ENCODE measurements around the gene SPCS1. TPM values are rescaled to one million over a fixed set of nuclear protein-coding genes. Genes with fewer than 3 reads are reported as not detected.

SPCS1 gene
- polyA plus RNA-seq, 1 donor (not counting 4 experiments of a cell fraction or from before 2014, with no cell fraction given) = 140 TPM

DNA sequence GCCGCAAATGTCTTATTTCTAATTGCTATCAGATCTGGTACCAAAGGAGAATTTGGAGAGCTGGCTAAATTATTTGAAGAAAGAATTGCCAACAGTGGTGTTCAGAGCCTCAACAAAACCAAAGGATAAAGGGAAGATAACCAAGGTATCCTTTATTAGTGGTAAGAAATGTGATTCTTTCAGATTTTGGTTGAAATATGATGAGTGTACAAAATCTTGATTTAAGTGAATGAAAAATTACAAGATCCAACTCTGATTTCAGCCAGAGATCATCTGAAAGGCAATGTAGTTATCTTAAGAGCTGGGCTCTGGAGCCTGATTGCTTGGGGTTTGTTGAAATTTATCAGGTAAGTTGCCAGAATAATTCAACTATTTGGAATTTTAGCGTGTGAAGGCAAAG is 15.3 kb upstream of the SPCS1 start:
- H3K4me1 ChIP-seq (ENCODE audit: control insufficient read depth, extremely low read depth, insufficient read depth, low read length) = peaks cover 10% of the 10 kb centered on the region
- H3K4me3 ChIP-seq (ENCODE audit: control insufficient read depth in 2 of 3, extremely low read depth in 1 of 3, insufficient read depth in 2 of 3, low read depth in 1 of 3, low read length in 3 of 3) = no peak overlapping the region
- H2AFZ ChIP-seq (ENCODE audit: control insufficient read depth, low read length) = no peak overlapping the region
- no peak overlapping the region for H3K27ac ChIP-seq (ENCODE audit: control insufficient read depth, insufficient read depth, low read length)
- no peak overlapping the region for H3K9ac ChIP-seq (ENCODE audit: control insufficient read depth, extremely low read depth, insufficient read depth, low read length)
- TF ChIP-seq, protein P1, sequence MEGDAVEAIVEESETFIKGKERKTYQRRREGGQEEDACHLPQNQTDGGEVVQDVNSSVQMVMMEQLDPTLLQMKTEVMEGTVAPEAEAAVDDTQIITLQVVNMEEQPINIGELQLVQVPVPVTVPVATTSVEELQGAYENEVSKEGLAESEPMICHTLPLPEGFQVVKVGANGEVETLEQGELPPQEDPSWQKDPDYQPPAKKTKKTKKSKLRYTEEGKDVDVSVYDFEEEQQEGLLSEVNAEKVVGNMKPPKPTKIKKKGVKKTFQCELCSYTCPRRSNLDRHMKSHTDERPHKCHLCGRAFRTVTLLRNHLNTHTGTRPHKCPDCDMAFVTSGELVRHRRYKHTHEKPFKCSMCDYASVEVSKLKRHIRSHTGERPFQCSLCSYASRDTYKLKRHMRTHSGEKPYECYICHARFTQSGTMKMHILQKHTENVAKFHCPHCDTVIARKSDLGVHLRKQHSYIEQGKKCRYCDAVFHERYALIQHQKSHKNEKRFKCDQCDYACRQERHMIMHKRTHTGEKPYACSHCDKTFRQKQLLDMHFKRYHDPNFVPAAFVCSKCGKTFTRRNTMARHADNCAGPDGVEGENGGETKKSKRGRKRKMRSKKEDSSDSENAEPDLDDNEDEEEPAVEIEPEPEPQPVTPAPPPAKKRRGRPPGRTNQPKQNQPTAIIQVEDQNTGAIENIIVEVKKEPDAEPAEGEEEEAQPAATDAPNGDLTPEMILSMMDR (optimal IDR thresholded peaks at IDR 0.05 in 1 of 3, IDR thresholded peaks at IDR 0.05 in 1 of 3, conservative IDR thresholded peaks at IDR 0.05 in 1 of 3; ENCODE audit: extremely low read depth in 1 of 3, insufficient read depth in 2 of 3, low read length in 3 of 3) = no peak
- DNase-seq (ENCODE audit: low read depth, low spot score) = no peak
- FAIRE-seq = no peak
- H3K9me1 ChIP-seq (ENCODE audit: control insufficient read depth, extremely low read depth, insufficient read depth, low read length) = no peaks in the 10 kb centered on the region
- peaks cover 47 to 68% of the 10 kb centered on the region in 2 experiments for H3K36me3 ChIP-seq (ENCODE audit: control insufficient read depth in 2 of 2, extremely low read depth in 1 of 2, insufficient read depth in 2 of 2, low read length in 2 of 2)
- no peaks in the 10 kb centered on the region for H3K27me3 ChIP-seq (ENCODE audit: control insufficient read depth, extremely low read depth, insufficient read depth, low read length)
- H3K4me2 ChIP-seq (ENCODE audit: control insufficient read depth, extremely low read depth, insufficient read depth, low read depth, low read length) = no peak overlapping the region
- dilution Hi-C loops (cut with MboI; ENCODE audit: extremely low pct_ligation_motif_present, low sequenced_read_pairs) = no loop called here
- peaks cover 3% of the 10 kb centered on the region for H4K20me1 ChIP-seq (ENCODE audit: control insufficient read depth, extremely low read depth, insufficient read depth, low read length)
- H3K79me2 ChIP-seq (ENCODE audit: control insufficient read depth, insufficient read depth, low read length) = peaks cover 49% of the 10 kb centered on the region
- H3K9me3 ChIP-seq (ENCODE audit: control insufficient read depth, low read depth, low read length) = no peaks in the 10 kb centered on the region

DNA sequence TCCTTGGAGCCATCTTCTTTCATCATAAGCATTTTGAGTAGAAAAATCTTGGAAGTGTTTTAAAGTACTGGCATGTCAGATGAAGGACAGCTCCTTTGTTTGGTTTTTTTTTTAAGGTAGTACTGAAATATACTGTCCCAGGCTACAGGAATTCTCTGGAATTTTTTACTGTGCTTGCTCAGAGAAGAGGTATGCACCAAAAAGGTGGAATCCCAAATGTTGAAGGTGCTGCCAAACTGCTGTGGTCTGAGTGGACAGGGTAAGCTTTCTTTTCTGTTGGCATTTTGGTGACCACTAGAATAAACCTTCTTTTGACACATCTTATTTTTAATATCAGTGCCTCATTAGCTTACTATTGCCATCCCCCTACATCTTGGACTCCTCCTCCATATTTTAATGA is 12.8 kb upstream of the SPCS1 start:
- dilution Hi-C loops (cut with MboI; ENCODE audit: extremely low pct_ligation_motif_present, low sequenced_read_pairs) = no loop called here
- H3K9ac ChIP-seq (ENCODE audit: control insufficient read depth, extremely low read depth, insufficient read depth, low read length) = no peak overlapping the region
- FAIRE-seq = no peak

More for the DNA sequence above, 12.8 kb upstream of the SPCS1 start:
- no peak for DNase-seq (ENCODE audit: low read depth, low spot score)
- no peak overlapping the region for H3K27ac ChIP-seq (ENCODE audit: control insufficient read depth, insufficient read depth, low read length)
- no peak overlapping the region for H3K4me3 ChIP-seq (ENCODE audit: control insufficient read depth in 2 of 3, extremely low read depth in 1 of 3, insufficient read depth in 2 of 3, low read depth in 1 of 3, low read length in 3 of 3)
- no peaks in the 10 kb centered on the region for H3K27me3 ChIP-seq (ENCODE audit: control insufficient read depth, extremely low read depth, insufficient read depth, low read length)
- H3K9me3 ChIP-seq (ENCODE audit: control insufficient read depth, low read depth, low read length) = no peaks in the 10 kb centered on the region
- no peak overlapping the region for H3K4me2 ChIP-seq (ENCODE audit: control insufficient read depth, extremely low read depth, insufficient read depth, low read depth, low read length)
- H3K36me3 ChIP-seq (ENCODE audit: control insufficient read depth in 2 of 2, extremely low read depth in 1 of 2, insufficient read depth in 2 of 2, low read length in 2 of 2) = peaks cover 57 to 59% of the 10 kb centered on the region in 2 experiments
- peaks cover 27% of the 10 kb centered on the region for H3K79me2 ChIP-seq (ENCODE audit: control insufficient read depth, insufficient read depth, low read length)
- H3K9me1 ChIP-seq (ENCODE audit: control insufficient read depth, extremely low read depth, insufficient read depth, low read length) = no peaks in the 10 kb centered on the region
- TF ChIP-seq, protein P1 (optimal IDR thresholded peaks at IDR 0.05 in 1 of 3, IDR thresholded peaks at IDR 0.05 in 1 of 3, conservative IDR thresholded peaks at IDR 0.05 in 1 of 3; ENCODE audit: extremely low read depth in 1 of 3, insufficient read depth in 2 of 3, low read length in 3 of 3) = no peak
- TF ChIP-seq EZH2 (IDR thresholded peaks at IDR 0.05; ENCODE audit: low read length) = no peak
- no peak overlapping the region for H2AFZ ChIP-seq (ENCODE audit: control insufficient read depth, low read length)
- peaks cover under 1% of the 10 kb centered on the region for H3K4me1 ChIP-seq (ENCODE audit: control insufficient read depth, extremely low read depth, insufficient read depth, low read length)
- H4K20me1 ChIP-seq (ENCODE audit: control insufficient read depth, extremely low read depth, insufficient read depth, low read length) = peaks cover 5% of the 10 kb centered on the region

Data from keratinocyte (primary cell).